Left ventricle myocardium inferior (tissue), 1 donor: ENCODE data around the gene RPS8. TPM values are rescaled to one million over a fixed set of nuclear protein-coding genes. Genes with fewer than 3 reads are reported as not detected.

Experiments used
- DNase-seq: peaks from one replicate; pipeline ENCODE4 v3.0.0-alpha.2; 2020
- H3K27ac ChIP-seq: fragments of 200-600 bp; replicated peaks from 2 replicates; pipeline ENCODE4 v1.8.0; 2021
- H3K27me3 ChIP-seq: fragments of 200-600 bp; 2 replicates; pipeline ENCODE4 v1.8.0; 2021; ENCODE audit warnings: low read depth
- H3K36me3 ChIP-seq: fragments of 200-600 bp; 2 replicates; pipeline ENCODE4 v1.8.0; 2021
- H3K4me1 ChIP-seq: fragments of 200-600 bp; 2 replicates; pipeline ENCODE4 v1.8.0; 2021
- H3K4me3 ChIP-seq: fragments of 200-600 bp; 2 replicates; pipeline ENCODE4 v1.8.0; 2021; ENCODE audit warnings: mild to moderate bottlenecking, moderate library complexity
- H3K9me3 ChIP-seq: fragments of 200-600 bp; replicated peaks from 2 replicates; pipeline ENCODE4 v1.8.0; 2021
- CTCF ChIP-seq: fragments of 200-600 bp; IDR thresholded peaks from 2 replicates; pipeline ENCODE4 v1.8.0; 2021; ENCODE audit warnings: antibody characterized with exemption, mild to moderate bottlenecking, borderline replicate concordance
- intact Hi-C: fragments of 100-400 bp; cut with micrococcal nuclease; formaldehyde crosslinking; loops from one replicate; pipeline ENCODE4 v1.11.0; 2022
- total RNA-seq: library from RNA; stranded (reverse); fragmentation: NEBNext Ultra II Directional; extraction: Animal tissue kit (Norgen Biotek cat#: 25700); gene quantifications from one replicate; pipeline ENCODE4 v1.2.1, GENCODE V29; 2021
- donor health status: DM: no; HTN: yes; CAD: no; lungs with severe emphysema.

Gene RPS8
- total RNA-seq, 1 donor from 2014 or later = 717 TPM

GRCh38 chr1:44803062-44803311, 27.6 kb downstream of the RPS8 start:
- TF ChIP-seq CTCF = no peak
- Histone ChIP-seq H3K4me3 (peak overlapping the region; percentile 98), H3K36me3 (peaks cover 43% of the 10 kb centered on the region), H3K9me3 (no peaks in the 10 kb centered on the region), H3K27ac (peak overlapping the region; percentile 100), H3K4me1 (peaks cover 83% of the 10 kb centered on the region), H3K27me3 (no peaks in the 10 kb centered on the region)
- peak; percentile 13 for DNase-seq
- intact Hi-C loops = no loop called here

- H3K4me1 ChIP-seq = peaks cover 88% of the 10 kb centered on the region
- TF ChIP-seq CTCF = no peak
- intact Hi-C loops = no loop called here
- H3K4me3 ChIP-seq = peak overlapping the region; percentile 98
- H3K27me3 ChIP-seq = no peaks in the 10 kb centered on the region
- H3K9me3 ChIP-seq = no peaks in the 10 kb centered on the region
- DNase-seq = peak; percentile 13
- peak overlapping the region; percentile 100 for H3K27ac ChIP-seq
- H3K36me3 ChIP-seq = peaks cover 43% of the 10 kb centered on the region
Observed at GRCh38 chr1:44803312-44804095, 28.2 kb downstream of the RPS8 start.

GRCh38 chr1:44805311-44806024, 30.1 kb downstream of the RPS8 start:
- H3K9me3 ChIP-seq = no peaks in the 10 kb centered on the region
- H3K4me3 ChIP-seq = peak overlapping the region; percentile 61
- no peaks in the 10 kb centered on the region for H3K27me3 ChIP-seq
- no peak for TF ChIP-seq CTCF
- H3K27ac ChIP-seq = peak overlapping the region; percentile 100
- peak; percentile 13 for DNase-seq
- H3K36me3 ChIP-seq = peaks cover 43% of the 10 kb centered on the region
- peaks cover 99% of the 10 kb centered on the region for H3K4me1 ChIP-seq
- intact Hi-C loops = no loop called here

GRCh38 chr1:44806025-44806703, 30.8 kb downstream of the RPS8 start:
- peak overlapping the region; percentile 100 for H3K27ac ChIP-seq
- H3K36me3 ChIP-seq = peaks cover 43% of the 10 kb centered on the region
- H3K27me3 ChIP-seq = no peaks in the 10 kb centered on the region
- TF ChIP-seq CTCF = no peak
- DNase-seq = peak; percentile 26
- no peaks in the 10 kb centered on the region for H3K9me3 ChIP-seq
- peak overlapping the region; percentile 61 for H3K4me3 ChIP-seq
- intact Hi-C loops = no loop called here
- peaks cover 100% of the 10 kb centered on the region for H3K4me1 ChIP-seq

GRCh38 chr1:44806704-44807363, 31.5 kb downstream of the RPS8 start, which contains the start of gene DYNLT4:
Gene DYNLT4 (minus strand): TSS chr1:44807351. CDS start chr1:44806668, 683 bp downstream.
- peaks cover 100% of the 10 kb centered on the region for H3K4me1 ChIP-seq
- DNase-seq = no peak
- H3K36me3 ChIP-seq = peaks cover 43% of the 10 kb centered on the region
- peak within 1 kb of the TSS; percentile 61 for H3K4me3 ChIP-seq
- no peaks in the 10 kb centered on the region for H3K9me3 ChIP-seq
- intact Hi-C loops = no loop called here
- peak within 1 kb of the TSS; percentile 100 for H3K27ac ChIP-seq
- no peaks in the 10 kb centered on the region for H3K27me3 ChIP-seq
- TF ChIP-seq CTCF = no peak
